ENCODE measurements around the gene SLC27A4.

GRCh38 chr9:128310461-128310860 is 29.9 kb upstream of the SLC27A4 start:
- TF ChIP-seq, protein P1, sequence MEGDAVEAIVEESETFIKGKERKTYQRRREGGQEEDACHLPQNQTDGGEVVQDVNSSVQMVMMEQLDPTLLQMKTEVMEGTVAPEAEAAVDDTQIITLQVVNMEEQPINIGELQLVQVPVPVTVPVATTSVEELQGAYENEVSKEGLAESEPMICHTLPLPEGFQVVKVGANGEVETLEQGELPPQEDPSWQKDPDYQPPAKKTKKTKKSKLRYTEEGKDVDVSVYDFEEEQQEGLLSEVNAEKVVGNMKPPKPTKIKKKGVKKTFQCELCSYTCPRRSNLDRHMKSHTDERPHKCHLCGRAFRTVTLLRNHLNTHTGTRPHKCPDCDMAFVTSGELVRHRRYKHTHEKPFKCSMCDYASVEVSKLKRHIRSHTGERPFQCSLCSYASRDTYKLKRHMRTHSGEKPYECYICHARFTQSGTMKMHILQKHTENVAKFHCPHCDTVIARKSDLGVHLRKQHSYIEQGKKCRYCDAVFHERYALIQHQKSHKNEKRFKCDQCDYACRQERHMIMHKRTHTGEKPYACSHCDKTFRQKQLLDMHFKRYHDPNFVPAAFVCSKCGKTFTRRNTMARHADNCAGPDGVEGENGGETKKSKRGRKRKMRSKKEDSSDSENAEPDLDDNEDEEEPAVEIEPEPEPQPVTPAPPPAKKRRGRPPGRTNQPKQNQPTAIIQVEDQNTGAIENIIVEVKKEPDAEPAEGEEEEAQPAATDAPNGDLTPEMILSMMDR (IDR thresholded peaks at IDR 0.05): no peak
- TF ChIP-seq POLR2A (IDR thresholded peaks at IDR 0.05): no peak
